HS-27A (cell line): ENCODE measurements around the gene DMRTC2.

Experiments
- DNase-seq: peaks from one replicate; pipeline ENCODE4 v3.0.0-alpha.2; 2012; ENCODE audit warnings: low read depth, missing footprints

The DMRTC2 gene

DNA sequence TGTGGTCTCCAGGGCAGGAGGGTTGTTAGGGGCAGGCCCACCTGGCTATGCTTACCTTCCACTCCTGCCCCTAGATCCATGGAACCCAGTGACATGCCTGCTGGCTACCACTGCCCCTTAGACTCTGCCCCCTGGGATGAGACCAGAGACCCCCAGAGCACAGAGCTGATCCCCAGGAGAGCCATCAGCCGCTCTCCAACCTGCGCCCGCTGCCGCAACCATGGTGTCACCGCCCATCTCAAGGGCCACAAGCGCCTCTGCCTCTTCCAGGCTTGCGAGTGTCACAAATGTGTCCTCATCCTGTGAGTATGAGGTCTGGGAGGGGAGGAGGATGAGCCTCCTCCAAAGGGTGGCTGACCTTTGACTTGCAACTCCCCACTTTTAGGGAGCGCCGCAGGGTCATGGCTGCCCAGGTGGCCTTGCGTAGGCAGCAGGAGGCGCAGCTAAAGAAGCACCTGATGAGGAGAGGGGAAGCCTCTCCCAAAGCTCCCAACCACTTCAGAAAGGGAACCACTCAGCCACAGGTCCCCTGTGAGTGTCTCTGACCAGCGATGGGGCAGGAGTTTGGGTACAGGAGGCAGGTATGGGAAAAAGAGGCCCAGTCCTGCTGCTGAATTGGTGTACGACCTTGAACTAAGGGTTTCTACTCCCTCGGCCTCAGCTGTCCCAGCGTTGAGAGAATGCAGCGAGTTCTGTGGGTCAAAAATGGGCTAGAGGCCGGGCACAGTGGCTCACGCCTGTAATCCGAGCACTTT, 2.7 kb downstream of the DMRTC2 start:
- DNase-seq = no peak

DNA sequence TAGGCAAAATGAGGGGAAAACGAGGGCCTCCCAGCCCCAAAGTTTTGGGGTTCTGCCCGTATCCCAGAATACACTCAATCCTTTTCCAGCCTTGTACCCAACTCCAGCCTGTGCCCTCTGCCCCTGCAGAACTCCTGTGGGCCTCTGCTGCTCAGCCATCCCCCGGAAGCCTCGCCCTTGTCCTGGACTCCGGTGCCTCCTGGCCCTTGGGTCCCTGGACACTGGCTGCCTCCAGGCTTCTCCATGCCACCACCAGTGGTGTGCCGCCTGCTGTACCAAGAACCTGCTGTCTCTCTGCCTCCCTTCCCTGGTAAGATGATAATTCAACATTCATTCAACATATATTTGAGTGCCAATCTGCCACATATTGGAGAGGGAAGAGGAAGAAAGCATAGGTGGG, 3.8 kb downstream of the DMRTC2 start:
- no peak for DNase-seq

DNA sequence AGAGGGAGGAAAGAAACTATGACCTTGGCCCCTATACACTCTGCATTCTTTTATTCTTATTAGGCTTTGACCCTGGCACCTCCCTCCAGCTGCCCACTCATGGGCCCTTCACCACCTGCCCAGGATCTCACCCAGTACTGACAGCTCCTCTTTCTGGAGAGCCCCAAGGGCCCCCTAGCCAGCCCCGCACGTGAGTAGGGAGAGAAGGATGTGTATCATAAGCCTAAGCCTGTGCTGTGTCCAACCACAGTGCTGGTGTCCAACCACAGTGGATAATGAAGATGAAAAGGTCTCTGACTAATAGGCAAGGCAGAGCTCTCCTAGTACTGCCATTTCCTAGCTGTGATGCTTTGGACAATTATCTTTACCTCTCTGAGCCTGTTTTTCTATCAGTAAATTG, 4.2 kb downstream of the DMRTC2 start:
- DNase-seq = no peak

DNA sequence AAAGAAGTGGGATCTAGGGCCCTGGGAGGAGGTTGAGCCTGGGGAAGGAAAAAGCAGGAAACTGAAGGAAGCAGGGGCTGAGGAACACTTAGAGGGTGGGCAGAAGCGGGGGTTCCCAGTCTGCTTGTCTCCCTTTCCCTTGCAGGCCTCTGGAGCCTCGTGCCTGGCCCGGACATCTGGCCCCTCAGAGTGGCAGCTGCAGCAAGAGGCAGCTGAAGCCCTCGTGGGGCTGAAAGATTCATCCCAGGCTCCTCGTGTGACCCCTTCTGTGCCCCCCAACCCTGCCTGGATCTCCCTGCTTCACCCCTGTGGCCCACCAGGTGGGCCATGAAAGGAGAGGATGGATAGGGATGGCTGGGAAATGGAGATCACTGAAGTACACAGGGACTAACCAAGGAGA, 5.5 kb downstream of the DMRTC2 start:
- no peak for DNase-seq

DNA sequence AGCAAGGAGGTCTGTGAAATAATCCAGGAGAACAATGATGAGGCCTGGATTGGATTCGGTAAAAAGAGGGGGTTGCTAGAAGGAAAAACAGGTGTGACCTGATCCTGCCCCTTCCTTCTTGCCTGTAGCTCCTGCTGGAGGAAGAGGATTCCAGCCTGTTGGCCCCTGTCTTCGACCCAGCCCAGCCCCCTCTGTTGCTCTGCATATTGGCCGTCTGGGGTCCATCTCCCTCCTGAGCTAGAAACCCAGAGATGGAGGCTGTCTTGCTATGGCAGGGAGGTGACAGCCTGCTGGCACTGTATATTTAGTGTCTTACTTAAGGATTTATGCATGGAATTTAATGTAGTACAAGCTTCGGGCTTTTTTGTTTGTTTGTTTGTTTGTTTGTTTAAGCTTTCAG, 6.6 kb downstream of the DMRTC2 start:
- no peak for DNase-seq

DNA sequence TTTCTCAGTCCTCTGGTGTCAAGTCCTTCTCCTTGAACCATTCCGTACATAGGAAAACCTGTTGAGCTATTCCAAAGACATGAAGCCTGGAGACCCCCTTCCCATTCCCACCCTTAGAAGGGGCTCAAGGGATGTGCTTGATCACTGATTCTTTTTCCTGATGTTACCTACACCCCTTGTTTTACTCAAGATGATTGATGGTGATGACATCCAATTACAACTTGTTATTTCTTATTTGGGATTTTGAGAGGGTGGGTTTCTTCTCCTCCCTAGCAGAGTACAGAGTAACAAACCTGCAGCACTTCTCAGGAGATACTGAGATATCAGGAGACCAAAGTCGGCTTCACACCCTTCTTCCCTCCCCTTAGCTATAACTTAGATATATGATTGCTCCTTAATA, 8.5 kb downstream of the DMRTC2 start:
- DNase-seq = no peak

DNA sequence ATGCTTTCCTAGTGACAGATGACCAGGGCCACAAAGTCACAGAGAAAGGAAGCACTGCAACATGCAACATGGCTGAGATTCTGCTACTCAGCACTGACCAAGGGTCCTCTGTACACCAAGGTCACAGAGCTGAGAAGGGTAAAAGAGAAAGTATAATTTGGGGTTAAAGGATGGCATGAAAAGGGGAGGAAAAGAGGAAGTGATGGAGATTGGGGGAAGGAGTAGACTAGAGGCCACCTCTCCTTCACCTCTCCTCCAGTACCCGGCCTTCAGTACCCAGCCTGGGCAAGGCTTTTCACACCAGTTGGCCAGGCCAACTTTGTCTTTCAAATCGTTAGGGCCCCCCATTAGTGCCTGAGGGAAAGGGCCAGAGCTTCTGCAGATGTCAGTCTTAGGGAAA, 8.9 kb downstream of the DMRTC2 start:
- no peak for DNase-seq

DNA sequence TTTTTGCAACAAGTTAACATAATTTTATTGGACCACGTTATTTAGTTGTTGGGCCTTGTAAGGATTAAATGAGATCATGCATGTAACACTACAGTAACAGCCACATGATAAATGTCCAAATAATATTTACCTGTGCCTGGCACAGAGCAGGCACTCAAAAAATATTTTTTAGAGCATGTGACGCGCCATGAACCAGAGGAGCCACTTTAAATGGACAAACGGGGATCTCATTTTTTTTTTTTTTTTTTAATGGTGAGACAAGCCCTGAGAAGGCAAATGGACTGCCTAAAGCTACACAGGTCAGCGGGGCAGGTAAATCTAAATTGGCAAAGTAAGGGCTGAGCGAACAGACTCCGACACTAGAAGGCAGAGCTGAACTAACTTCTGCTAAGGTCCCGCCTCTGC, 14.4 kb downstream of the DMRTC2 start:
- DNase-seq = no peak

DNA sequence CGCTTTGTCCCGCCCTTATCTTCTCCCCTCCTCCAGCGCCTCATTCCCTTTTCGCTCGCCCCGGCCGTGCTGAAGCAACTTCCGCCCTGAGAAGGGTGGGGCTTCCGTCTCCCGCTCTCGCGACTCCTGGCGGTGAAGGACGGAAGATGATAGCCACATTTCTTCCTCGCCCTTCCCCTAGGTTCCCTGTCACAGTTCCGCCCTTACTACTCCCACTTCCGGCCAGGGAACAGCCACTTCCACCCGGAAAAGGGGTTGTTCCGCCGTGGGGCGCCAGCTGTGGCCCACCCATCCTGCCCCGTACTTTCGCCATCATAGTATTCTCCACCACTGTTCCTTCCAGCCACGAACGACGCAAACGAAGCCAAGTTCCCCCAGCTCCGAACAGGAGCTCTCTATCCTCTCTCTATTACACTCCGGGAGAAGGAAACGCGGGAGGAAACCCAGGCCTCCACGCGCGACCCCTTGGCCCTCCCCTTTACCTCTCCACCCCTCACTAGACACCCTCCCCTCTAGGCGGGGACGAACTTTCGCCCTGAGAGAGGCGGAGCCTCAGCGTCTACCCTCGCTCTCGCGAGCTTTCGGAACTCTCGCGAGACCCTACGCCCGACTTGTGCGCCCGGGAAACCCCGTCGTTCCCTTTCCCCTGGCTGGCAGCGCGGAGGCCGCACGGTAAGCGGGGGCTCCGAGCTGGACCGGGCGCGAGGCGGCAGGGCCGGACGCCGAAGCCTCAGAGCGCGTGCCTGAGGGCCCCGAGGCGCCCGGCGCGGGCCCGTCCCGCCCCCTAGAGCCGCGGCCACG, 15.0 kb downstream of the DMRTC2 start, which contains the start of gene RPS19:
Gene RPS19, plus strand, starts transcription at position 638 of the 801 bp plus-strand sequence. CDS start 520 bp downstream, outside the sequence.
- DNase-seq = peak; percentile 100

DNA sequence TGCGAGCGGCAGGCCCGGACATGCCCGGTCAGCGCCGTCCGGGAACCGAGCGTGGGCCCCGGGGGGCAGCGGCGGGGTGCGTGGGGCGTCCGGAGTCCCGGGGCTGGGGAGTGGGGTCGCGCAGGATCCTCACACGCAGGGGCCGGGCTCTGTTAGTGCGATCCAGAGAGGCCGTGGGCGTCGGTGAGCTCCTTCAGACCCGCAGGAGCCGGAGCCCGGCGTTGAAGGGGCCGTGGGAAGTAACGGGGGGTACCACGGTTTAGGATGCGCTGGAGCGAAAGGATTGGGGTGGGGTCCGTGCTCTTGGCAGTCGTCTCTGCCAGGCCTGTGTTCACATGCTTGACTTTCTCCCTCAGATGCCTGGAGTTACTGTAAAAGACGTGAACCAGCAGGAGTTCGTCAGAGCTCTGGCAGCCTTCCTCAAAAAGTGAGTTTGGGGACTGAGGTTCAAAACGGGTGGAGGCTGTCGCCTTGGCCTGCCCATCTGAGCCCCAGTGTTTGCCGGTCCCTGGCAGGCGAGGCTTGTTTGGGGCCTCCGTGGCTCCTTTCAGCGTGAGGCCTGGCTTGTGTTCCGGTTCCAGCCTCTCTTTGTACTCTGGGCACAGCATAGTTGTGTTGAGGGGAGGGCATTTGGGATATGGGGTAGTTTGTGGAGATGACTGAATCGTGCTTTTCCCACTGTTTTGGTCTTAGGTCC, 15.7 kb downstream of the DMRTC2 start:
- no peak for DNase-seq

DNA sequence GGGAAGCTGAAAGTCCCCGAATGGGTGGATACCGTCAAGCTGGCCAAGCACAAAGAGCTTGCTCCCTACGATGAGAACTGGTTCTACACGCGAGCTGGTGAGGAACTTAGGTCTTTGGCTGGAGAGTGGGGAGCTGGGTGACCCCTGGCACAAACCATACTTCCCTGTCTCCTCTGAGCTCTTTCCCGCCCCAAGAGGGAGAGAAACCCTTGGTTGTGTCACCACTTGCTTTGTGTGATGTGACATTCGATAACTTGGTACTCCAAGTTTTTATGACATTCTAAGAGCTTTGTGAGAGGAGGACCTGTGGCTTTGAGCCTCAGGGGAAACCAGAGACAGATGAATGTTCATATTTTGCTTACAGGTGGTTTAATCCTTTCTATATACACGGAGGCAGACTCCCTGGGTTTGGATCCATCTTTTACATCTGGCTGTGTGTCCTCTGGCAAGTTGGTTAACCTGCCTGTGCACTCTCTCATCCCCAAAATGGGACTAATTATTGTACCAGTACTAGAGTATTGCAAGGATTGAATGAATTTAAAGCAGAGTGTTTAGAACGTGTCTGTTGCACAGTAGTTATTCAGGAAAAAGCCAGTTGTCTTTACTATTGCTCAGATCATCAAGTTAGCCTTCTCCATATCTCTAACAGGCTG, 16.4 kb downstream of the DMRTC2 start:
- no peak for DNase-seq

DNA sequence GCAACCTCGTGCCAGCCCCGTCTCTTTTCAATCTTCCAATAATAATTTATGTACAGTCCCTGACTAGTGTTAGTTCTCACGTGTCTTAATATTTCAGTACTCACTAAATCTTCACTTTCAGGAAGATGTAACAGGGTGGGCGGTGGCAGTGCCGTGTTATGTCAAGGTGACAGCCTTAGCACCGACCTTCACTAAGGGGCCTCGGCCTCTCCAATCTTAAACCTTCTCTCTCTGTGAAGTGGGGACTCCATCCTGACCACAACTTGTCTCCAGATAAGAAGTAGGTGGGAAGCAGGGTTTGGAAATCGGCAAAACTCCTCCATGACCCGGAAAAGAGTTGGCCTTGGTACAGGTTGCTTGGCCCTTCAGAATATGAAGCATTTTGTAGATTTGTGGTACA, 17.0 kb downstream of the DMRTC2 start:
- no peak for DNase-seq

DNA sequence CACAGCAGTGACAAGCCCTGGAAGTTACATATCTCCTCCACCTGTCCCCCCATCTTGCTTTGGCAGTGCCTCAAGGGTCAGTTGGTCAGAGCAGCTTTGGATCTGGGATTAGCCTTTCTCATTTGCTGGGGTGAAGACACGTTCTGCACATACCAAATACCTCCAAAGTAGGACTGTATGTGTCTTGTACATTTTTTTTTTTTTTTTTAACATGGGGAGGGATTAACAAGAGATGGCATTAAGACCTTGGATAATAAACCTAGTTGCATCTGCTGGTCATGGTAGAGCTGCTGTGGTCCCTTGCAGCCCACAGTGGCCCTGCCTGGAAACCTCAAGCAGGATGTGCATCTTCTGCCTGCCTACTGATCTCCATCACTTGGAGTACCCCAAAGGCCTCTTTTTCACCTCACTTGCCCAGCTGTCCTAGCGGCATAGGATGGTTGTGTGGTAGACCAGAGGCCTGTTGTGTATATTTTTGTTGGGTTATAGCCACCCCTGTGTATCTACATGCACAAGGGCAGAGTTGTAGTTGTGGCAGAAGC, 17.7 kb downstream of the DMRTC2 start:
- DNase-seq = no peak

DNA sequence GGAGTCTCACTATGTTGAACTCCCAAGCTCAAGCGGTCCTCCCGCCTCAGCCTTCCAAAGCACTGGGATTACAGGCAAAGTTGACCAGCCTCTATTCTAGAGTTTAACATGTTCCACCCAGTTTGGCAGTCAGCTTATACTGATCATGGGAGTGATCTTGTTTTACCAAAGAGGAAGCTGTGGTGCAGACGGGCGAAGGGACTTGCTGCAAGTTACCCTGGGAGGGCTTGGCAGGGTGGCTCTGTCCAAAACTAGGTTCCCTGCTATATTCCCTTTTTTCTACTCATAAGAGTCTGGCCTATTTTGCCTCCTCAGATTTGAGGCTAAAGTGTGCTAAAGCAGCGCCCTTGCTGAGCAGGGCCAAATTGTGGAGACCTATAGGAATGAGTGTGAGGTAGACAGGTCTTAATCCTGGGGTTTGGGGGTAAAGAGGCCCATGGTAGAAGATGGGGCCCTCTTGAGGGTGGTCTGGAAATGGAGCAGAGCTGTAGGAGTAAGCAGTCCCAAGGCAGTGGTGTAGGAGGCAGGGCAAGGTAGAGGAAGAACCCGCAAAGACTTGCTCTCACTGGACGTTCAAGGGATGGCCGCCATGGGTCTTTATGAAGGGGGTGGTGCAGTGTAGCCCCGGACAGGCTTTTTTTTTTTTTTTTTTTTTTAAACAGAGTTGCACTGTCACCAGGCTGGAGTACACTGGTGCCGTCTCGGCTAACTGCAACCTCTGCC, 18.5 kb downstream of the DMRTC2 start:
- no peak for DNase-seq

DNA sequence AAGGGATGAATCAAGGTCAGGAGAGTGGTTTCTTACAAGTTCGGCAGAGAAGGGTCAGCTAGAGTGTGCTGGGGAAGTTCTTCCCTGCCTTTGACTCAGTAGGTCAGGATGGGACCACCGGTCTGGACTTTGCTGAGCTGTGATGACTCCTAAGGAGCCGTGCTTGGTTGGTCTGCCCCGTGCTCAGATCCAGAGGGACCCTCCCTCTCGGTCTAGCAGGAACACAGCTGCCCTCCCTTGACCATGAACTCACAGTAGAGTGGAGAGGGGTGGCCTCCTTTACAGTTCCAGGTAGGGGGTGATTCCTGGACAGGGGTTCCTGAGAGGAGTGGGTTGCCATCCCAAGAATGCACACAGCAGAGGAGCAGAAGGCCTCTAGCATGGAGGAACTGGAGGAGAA, 19.5 kb downstream of the DMRTC2 start:
- no peak for DNase-seq

DNA sequence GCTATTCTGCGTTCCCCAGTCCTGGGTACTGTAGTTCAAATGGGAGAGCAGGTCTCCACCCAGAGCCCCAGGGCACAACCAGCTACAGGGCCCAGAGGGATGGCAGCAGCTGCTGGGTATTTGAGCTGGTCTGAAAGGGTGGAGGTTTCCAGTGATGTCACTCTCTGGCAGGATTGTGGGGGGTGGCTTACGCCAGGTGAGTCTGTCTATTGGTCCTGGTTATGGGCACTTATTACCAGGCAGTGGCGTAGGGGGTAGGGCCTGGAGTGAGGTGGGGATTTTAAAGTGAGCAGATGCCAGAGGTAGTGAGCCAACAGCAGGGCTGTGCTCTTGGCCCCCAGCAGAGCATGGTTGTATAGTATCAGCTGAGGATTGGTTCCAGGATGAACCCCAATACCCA, 21.4 kb downstream of the DMRTC2 start:
- no peak for DNase-seq

DNA sequence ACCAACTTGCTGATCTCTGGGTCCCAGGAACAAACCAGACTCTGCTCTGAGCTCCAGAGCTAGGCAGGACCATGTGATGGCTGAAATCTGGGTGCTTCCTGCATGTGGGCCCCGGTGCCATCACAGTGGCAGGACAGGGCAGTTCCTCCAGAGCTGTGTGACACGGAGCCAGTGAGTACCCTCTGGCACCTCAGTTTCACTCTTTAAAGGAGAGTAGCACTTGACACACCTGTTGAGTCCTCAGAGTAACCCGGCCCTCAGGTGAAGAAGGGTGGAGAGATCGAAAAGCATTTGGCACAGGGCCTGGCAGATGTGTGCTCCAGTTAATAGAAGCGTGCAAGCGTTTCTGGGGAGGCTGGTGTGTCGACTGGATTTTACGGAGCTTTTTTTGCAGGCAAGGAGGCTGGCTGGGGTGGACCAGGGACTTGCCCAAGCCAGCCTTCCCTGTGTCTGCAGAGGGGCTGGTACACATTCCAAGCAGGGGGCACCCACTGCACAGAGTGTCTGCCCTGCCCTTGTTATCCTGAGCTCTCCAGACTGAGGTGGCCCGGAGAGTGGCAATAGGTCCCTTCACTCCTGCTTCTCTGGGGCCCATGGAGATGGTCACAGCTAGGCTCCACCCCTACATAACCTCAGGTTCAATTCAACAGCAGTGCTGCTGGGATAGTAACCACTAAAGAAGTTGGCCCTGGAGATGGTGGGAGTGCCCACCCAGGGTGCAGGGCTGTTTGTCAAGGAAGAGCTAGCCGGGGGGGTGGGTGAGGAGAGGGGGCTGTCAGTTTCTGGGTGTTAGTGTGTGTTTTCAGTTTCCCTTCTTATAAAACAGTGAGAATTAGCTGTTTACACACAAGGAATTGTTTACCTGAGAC, 23.5 kb downstream of the DMRTC2 start:
- no peak for DNase-seq

DNA sequence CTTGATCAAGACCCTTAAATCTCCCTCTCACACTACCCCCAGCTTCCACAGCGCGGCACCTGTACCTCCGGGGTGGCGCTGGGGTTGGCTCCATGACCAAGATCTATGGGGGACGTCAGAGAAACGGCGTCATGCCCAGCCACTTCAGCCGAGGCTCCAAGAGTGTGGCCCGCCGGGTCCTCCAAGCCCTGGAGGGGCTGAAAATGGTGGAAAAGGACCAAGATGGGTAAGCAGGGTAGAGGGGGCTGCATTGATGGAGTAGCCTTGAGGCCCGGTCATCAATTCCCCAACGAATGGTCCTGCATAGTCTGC, 24.1 kb downstream of the DMRTC2 start:
- DNase-seq = no peak

DNA sequence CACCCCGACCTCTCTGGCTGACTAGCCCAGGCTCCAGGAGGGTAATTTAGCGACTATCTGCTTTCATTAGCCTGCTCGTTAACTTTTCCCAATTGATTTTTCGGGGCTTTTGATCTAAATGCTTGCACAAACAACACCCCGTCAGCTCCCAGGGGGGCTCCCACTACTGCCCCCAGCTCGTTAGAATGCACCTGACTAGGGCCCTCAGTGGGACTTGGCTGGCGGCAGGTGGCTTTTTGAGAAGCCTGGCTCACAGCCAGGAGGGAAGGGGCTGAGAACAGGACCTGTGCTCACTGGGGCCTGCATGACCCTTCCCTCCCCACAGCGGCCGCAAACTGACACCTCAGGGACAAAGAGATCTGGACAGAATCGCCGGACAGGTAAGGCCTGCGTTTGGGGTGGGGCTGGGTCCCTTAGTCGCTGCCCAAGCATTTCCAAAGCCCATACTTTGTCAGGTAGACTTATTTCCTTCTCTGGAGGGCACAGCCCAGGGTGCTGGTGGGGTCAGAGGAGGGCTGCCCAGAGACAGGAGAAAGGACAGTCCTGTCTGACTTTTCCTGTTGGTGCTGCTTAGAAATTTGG, 24.6 kb downstream of the DMRTC2 start:
- DNase-seq = no peak

DNA sequence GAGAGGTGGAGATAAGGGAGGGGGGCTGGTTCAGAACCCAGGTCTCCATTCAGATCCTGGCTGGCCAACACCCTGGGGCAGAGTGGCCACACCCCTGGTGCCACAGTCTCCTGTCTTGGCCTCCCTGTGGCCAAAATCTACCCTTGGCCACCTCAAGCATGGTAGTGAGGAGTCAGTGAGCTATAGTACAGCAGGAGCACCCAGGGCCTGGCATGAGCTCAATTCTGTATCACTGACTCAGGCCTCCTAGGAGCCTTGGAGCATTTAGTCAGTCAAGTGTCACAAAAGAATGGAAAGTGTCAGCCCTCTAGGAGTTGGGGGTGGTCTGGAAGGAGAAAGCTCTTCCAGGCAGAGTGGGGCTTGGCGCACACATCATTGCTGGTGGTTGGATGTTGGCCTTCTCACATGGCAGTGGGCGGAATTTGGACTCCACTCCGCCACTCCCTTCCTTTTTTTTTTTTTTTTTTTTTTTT, 25.6 kb downstream of the DMRTC2 start:
- DNase-seq = no peak
